GM21367 (cell line): ENCODE measurements around the gene RAB3GAP2.
A peak's percentile ranks its signal among the peaks of the same experiment; 100 is the strongest.
"Not testable (repeated sequence)": the region's sequence is repeated elsewhere in the genome, so short reads cannot be mapped to it uniquely, and the experiment has no call there.

Experiments used
- ATAC-seq: cut with Tn5 transposase; IDR thresholded peaks from one replicate; pipeline ENCODE4 v1.9.1; 2021; ENCODE audit not compliant: unreplicated experiment

Gene RAB3GAP2

GRCh38 chr1:220291580-220291979 lies 19.3 kb upstream of the RAB3GAP2 start:
- no peak for ATAC-seq

GRCh38 chr1:220290140-220290761 lies 18.0 kb upstream of the RAB3GAP2 start:
- no peak for ATAC-seq

DNA sequence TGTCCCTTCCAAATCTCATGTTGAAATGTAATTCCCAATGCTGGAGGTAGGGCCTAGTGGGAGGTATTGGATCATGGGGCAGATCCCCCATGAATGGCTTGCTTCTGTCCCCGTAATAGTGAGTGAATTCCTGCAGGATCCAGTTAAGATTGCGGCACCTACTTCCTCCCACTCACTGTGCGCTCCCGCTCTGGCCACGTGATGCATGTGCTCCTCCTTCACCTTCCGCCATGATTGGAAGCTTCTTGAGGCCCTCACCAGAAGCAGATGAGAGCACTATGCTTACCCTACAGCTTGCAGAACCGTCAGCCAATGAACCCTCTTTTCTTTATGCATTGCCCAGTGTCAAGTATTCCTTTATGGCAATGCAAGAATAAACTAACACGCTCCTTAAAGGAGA lies 14.9 kb upstream of the RAB3GAP2 start:
- ATAC-seq: no peak

- no peak for ATAC-seq
These were observed 11.4 kb upstream of the RAB3GAP2 start for GRCh38 chr1:220283625-220284024.

DNA sequence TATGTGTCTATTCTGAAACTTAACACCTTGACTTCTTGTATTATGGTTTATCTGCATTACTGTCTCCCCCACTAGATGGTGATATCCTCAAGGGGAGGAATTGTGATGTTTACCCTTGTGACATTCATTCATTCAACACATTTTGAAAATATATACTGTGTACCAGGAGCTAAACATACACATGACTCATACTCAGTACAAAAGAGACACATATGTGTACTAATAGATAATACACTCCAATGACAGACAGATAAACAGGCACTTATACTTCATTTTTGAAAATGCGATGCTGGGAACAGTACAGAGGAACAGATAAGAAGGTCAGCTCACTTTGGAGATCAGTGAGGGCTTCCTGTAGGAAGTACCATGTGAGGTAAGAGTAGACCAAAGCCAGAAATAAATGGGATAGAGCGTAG lies 8.9 kb upstream of the RAB3GAP2 start:
- ATAC-seq: no peak

DNA sequence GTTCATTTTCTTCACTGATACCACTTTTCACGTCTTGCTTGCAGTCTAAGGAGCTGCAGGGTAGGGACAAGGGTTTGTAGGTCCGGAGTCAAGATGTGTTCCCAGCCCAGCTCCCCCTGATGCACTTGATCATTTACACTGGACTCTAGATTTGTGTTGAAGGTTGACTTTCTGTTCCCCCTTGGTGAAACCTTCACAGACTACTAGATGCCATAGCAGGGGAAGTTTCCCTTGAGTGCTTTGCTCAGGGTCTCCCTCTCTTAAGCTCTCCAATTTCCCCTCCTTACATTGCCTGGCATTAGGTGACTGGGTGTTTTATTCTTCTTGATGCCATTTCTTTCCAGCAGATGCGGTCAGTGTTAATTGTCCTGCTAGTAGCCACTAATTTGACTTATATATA lies 8.0 kb upstream of the RAB3GAP2 start:
- no peak for ATAC-seq

GRCh38 chr1:220278991-220279390 lies 6.7 kb upstream of the RAB3GAP2 start:
- no peak for ATAC-seq

DNA sequence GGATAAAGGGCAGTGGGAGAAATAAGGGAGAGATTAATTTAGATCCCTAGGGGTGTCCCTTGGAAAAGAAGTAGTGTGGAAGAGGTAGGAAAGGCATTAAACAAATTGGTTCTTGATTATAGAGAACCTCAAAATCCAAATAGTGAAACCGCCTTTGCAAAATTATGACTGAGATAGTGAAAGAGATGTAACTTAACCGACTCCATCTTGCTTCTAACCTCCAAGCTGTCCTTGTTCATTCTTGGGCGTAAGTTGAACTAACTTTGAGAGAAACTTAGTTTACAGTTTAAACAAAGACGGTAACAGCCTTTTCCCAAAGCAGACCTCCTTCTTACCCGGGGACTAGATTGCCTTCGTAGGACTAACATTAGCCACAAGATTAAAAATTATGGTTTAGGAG lies 3.2 kb upstream of the RAB3GAP2 start:
- ATAC-seq: no peak

- ATAC-seq: no peak
These were observed 2.1 kb upstream of the RAB3GAP2 start for GRCh38 chr1:220274251-220274855.

GRCh38 chr1:220272841-220273090 lies 513 bp upstream of the RAB3GAP2 start:
- no peak for ATAC-seq

- ATAC-seq: peak; percentile 0
These were observed 577 bp downstream of the RAB3GAP2 start for GRCh38 chr1:220271706-220272046.

- ATAC-seq: no peak
These were observed 3.2 kb downstream of the RAB3GAP2 start for GRCh38 chr1:220269036-220269435.

DNA sequence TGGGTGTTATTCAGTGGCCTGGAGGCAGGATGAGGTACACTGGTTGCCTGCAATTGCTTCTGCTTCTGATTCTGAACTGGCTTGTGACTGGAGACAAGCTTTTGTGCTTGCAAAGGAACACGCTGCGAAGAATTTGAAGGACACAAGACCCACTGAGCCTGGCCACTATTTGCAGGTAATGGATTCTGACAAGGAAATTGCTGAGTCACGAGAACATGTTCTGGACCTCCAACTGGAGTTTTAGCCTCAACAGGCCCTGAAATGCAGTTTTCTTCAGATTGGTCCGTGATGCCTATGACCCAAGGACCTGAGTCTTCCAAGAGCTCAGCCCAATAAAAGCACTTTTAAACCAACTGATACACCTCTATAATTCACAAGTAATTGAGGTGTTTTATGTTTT lies 4.6 kb downstream of the RAB3GAP2 start:
- no peak for ATAC-seq

DNA sequence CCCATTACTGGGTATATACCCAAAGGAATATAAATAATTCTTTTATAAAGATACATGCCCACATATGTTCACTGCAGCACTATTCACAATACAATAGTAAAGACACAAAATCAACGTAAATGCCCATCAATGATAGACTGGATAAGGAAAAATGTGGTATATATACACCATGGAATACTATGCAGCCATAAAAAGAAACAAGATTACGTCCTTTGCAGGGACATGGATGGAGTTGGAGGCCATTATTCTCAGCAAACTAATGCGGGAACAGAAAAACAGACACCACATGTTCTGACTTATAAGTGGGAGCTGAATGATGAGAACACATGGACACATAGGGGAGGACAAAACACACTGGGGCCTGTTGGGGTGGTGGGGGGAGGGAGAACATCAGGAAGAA lies 12.0 kb downstream of the RAB3GAP2 start:
- not testable (repeated sequence) for ATAC-seq

DNA sequence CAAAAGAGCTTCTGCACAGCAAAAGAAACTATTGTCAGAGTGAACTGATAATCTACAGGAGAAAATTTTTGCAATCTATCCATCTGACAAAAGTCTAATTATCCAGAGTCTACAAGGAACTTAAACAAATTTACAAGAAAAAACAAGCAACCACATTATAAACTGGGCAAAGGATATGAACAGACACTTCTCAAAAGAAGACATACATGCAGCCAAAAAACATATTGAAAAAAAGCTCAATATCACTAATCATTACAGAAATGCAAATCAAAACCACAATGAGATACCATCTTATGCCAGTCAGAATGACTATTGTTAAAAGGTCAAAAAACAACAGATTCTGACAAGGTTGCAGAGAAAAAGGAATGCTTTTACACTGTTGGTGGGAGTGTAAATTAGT lies 12.5 kb downstream of the RAB3GAP2 start:
- not testable (repeated sequence) for ATAC-seq

GRCh38 chr1:220256194-220256593 lies 16.1 kb downstream of the RAB3GAP2 start:
- ATAC-seq: not testable (repeated sequence)

DNA sequence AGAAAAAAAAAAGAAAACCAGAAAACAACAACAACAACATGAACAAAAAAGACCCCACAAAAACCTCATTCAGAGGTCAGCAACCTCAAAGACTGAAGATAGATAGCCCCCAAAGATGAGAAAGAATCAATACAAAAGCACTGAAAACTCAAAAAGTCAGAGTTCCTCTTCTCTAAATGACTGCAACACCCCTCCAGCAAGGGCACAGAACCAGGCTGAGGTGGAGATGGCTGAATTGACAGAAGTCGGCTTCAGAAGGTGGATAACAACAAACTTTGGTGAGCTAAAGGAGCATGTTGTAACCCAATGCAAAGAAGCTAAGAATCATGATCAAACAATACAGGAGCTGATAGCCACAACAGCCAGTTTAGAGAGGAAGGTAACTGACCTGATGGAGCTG lies 17.0 kb downstream of the RAB3GAP2 start:
- no peak for ATAC-seq

DNA sequence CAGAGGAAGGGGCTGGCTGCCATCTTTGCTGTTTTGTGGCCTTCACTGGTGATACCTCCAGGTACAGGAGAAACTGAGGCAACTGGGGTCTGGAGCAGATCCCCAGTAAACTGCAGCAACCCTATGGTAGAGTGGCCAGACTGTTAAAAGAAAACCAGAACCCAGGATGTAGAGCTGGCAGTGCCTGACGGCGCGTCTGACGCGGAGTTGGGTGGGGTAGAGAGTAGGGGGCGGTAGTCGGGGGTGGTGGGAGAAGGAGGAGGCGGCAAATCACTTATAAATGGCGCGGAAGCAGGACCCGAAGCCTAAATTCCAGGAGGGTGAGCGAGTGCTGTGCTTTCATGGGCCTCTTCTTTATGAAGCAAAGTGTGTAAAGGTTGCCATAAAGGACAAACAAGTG lies 19.0 kb downstream of the RAB3GAP2 start:
- not testable (repeated sequence) for ATAC-seq

GRCh38 chr1:220251272-220251671 lies 21.0 kb downstream of the RAB3GAP2 start:
- ATAC-seq: no peak

- ATAC-seq: no peak
These were observed 21.6 kb downstream of the RAB3GAP2 start for GRCh38 chr1:220250681-220251080.

DNA sequence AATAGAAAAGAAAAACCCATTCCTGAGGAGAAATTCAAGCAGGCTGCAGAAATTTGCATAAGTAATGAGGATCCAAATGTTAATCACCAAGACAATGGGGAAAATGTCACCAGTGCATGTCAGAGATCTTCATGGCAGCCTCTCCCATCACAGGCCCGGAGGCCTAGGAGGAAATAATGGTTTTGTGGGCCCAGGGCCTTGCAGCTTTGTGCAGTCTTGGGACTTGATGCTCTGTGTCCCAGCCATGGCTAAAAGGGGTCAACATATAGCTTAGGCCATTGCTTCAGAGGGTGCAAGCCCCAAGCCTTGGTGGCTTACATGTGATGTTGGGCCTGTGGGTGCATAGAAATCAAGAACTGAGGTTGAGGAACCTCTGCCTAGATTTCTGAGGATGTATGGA lies 22.7 kb downstream of the RAB3GAP2 start:
- no peak for ATAC-seq

DNA sequence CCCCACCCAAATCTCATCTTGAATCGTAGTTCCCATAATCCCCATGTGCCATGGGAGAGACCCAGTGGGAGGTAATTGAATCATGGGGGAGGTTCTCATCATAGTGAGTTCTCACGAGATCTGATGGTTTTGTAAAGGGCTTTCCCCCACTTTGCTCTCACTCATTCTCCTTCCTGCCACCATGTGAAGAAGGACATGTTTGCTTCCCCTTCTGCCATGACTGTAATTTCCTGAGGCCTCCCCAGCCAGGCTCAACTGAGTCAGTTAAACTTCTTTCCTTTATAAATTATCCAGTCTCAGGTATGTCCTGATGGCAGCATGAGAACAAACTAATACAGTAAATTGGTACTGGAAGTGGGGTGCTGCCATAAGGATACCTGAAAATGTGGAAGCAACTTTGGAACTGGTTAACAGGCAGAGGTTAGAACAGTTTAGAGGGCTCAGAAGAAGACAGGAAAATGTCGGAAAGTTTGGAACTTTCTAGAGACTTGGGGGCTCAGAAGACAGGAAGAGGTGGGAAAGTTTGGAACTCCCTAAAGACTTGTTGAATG lies 23.5 kb downstream of the RAB3GAP2 start:
- not testable (repeated sequence) for ATAC-seq

- ATAC-seq: not testable (repeated sequence)
These were observed 26.4 kb downstream of the RAB3GAP2 start for GRCh38 chr1:220245900-220246299.
